SK-N-SH (cell line): ENCODE data around the gene JAKMIP1.

Experiments used
- CTCF ChIP-seq: fragments of 200-600 bp; sonication (generic); IDR thresholded peaks from 2 replicates; pipeline ENCODE4 v1.6.1; 2017; ENCODE audit warnings: antibody characterized with exemption, mild to moderate bottlenecking, moderate library complexity
- EP300 ChIP-seq, 2 experiments: IDR thresholded peaks; 2 replicates each; pipeline versions ENCODE4 v1.4.0 to v1.6.1; 2012; ENCODE audit warnings: borderline replicate concordance in 1 of 2, low read depth in 1 of 2, low read length in 1 of 2
- EZH2phosphoT487 ChIP-seq: fragments of 200-600 bp; sonication (generic); IDR thresholded peaks from 2 replicates; pipeline ENCODE4 v1.6.1; 2017; ENCODE audit warnings: low read depth, mixed run types, mild to moderate bottlenecking, antibody characterized with exemption, moderate library complexity, borderline replicate concordance
- GATA2 ChIP-seq: sonication (generic); formaldehyde crosslinking; IDR thresholded peaks from 2 replicates; pipeline ENCODE4 v1.5.0; 2020; ENCODE audit warnings: mild to moderate bottlenecking, missing genetic modification reagents
- JUND ChIP-seq: IDR thresholded peaks from 2 replicates; pipeline ENCODE4 v1.4.0; 2012
- RAD21 ChIP-seq: IDR thresholded peaks from 2 replicates; pipeline ENCODE4 v1.6.1; 2012; ENCODE audit warnings: mild to moderate bottlenecking, low read length
- RCOR1 ChIP-seq: fragments of 150-350 bp; IDR thresholded peaks from 2 replicates; pipeline ENCODE4 v1.6.1; 2017; ENCODE audit warnings: antibody characterized with exemption, low read length
- REST ChIP-seq: IDR thresholded peaks from 2 replicates; pipeline ENCODE4 v1.6.1; 2012; ENCODE audit warnings: mild to moderate bottlenecking, low read depth, low read length, moderate library complexity
- SMC3 ChIP-seq: IDR thresholded peaks from 2 replicates; pipeline ENCODE4 v1.6.1; 2012; ENCODE audit warnings: low read depth, low read length, improper control_type of control experiment
- TEAD4 ChIP-seq: IDR thresholded peaks from 2 replicates; pipeline ENCODE4 v1.4.0; 2012; ENCODE audit warnings: mild to moderate bottlenecking, borderline replicate concordance; ENCODE audit not compliant: insufficient read depth

- TF ChIP-seq REST, result no peak
- no peak for TF ChIP-seq CTCF
- no peak for TF ChIP-seq JUND
- no peak for TF ChIP-seq EZH2phosphoT487
- no peak for TF ChIP-seq TEAD4
- TF ChIP-seq RAD21, result no peak
- no peak for TF ChIP-seq SMC3
- no peak for TF ChIP-seq GATA2 (CRISPR knock-in tag)
- no peak for TF ChIP-seq EP300 (IDR thresholded peaks at IDR 0.05; ENCODE audit: borderline replicate concordance in 1 of 2, low read depth in 1 of 2, low read length in 1 of 2)
- no peak for TF ChIP-seq RCOR1
Observed at GRCh38 chr4:6029254-6029653, 171.1 kb downstream of the JAKMIP1 start.
